ENCODE results near the gene ADCK1.
"Not testable (repeated sequence)": the region's sequence is repeated elsewhere in the genome, so short reads cannot be mapped to it uniquely, and the experiment has no call there.

Gene ADCK1

DNA sequence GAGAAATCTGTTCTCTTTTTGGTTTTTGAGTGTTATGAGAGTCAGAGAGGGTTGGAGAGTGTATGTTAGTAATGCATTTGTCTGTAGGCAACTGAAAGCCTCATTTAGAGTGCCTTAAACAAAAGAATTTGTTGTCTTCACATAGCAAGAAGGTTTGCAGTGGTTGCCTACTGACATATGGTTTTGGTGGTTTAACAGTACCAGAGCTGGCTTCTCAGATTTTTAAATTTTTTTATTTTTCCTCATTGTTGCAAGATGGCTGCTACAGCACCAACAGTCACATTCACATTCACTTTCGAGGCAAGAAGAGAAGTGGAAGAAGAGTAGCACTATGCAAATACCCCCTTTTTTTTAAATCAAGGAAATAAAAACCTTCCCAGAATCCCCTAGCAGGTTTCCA is 106.5 kb downstream of the ADCK1 start:
- DNase-seq = no peak

DNA sequence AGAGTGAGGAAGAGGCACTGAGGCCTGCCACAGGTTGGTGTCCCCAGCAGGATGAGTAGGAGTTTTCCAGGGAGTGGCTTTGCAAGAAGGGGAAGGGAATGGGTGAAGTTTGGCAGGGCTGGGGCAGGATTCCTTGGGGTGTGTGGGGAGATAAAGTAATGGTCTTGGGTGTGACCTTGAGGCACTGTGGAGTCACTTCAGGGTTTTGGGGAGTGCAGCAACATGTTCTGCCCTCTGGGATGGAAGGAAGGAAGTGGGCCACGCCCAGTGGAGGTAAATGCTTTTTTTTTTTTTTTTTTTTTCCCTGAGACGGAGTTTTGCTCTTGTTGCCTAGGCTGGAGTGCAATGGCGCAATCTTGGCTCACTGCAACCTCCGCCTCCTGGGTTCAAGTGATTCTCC is 108.9 kb downstream of the ADCK1 start:
- DNase-seq = no peak

DNA sequence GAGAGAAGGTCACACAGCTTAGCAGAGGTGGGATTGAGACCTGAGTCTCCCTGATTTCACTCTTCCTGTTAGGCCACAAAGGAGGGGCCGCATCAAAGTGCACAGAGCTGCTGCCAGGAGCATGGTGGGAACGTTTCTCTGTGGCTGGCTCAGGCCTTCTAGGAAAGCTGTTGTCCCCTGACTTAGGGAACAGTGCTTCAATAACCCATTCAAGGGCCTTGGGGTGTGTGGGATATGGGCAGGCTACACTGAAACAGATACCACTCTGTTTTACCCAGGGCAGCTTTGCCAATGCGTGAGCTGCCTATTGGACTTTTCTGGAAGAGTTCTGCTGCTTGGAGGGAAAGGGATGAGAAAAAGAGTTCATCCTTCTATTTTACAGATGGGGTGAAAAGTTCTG is 110.0 kb downstream of the ADCK1 start:
- no peak for DNase-seq

DNA sequence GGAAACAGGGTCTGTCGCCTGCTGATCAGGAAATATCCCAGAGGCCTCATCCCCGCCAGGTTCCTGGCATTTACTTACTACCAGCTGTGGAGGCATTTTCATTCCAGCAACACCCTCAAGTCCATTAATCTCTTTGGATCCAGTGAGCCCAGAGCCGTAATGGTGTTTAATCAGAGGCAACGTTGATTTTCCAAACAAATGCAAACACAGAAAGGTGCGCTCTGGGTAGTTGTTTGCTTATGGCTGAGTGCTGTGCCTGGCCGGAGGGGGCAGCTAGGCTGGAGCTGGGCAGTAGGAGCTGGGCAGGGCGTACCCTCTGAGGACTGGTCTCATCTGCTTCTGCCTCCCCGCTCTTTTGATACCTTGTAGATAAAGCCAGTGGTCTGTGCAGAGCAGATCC is 110.6 kb downstream of the ADCK1 start:
- no peak for DNase-seq

DNA sequence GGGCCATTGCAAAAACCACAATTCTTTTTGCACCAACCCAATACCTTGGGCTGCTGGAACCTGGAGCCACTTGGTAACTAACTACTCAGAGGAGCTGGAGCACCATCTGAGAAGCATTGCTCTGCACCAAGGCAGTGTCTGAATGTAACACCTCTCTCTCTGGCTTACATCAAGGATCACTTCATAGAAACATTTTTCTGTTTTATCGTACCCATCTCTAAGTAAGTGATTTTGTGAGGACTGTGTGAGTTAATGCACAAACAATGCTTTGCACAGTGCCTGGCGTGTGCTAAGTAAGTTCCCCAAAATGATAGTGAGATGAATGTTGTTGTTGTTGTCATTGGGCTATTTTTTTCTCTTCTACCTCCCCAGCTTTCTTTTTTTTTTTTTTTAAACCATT is 111.4 kb downstream of the ADCK1 start:
- no peak for DNase-seq

DNA sequence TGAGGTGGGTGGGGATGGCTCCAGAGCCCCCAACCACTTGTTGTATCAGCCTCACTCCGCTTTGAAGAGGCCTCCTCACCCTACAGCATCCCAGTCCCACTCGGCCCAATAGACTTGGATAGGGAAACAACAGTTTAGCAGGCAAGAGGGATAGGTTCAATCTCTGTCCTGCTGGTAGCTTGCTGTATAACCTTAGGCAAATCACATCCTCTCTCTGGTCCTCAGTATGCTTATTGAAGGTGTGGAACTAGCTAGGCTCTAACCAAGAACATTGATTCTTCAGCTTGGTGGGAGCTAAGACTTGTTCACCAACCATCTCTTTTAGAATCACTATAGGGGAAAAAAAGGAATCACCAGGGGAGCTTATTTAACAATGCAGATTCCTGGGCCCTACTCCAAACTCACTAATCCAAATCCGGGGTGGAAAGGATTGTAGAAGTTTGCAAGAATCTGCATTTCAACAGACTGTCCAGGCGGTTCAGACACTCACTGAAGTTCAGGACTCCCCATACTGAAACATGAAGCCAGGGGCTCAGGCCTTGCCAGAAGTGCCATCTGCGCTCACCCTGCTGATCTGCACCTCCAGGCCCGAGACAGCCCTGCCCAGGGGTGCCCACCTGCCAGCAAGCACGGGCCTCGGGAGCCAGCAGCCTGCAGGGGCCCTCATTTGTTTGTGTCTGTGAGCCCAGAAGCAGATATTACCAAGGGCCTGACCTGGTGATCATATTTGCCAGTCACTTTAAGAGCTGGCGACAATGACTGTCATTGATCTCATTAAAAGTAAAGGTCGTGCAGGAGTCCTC is 113.0 kb downstream of the ADCK1 start:
- no peak for DNase-seq

DNA sequence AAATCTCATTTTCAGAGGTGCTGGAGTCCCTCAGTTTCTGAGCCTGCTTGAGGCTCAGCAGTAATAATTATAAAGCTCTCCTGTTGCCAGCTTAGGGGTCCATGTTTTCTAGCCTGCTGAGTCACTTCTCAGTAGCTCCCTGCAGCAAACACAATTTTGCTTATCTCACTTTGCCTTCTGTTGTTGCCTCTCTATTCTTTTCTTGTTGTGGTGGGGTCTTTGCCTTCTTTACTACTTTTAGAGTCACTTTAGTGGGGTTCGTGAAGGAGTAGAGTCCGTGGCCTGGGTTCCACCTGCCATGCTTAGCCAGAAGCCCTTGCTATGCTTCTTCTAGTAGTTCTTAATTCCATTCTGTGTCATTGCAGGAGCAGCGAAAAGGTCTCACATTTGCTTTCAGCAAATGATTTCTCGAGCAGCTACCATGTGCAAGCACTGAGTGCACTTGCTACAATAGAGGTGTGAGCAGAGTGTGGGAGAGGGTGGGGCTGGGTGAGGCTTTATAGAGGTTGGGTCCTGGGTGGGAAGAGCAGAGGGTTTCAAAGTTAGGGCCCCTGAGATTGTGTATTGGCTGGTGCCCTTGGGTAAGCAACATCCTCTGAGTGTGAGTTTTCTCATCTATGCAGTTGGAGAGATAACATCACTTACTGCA is 114.3 kb downstream of the ADCK1 start:
- DNase-seq = no peak

DNA sequence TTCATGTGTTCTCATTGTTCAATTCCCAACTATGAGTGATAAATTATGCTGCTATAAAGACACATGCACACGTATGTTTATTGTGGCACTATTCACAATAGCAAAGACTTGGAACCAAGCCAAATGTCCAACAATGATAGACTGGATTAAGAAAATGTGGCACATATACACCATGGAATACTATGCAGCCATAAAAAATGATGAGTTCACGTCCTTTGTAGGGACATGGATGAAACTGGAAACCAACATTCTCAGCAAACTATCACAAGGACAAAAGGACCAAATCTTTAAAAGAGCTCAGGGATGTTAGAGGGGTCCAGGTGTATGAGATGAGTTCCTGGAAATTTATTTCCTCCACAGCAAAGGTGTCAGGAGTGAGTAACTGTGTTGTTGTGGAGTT is 115.5 kb downstream of the ADCK1 start:
- not testable (repeated sequence) for DNase-seq

DNA sequence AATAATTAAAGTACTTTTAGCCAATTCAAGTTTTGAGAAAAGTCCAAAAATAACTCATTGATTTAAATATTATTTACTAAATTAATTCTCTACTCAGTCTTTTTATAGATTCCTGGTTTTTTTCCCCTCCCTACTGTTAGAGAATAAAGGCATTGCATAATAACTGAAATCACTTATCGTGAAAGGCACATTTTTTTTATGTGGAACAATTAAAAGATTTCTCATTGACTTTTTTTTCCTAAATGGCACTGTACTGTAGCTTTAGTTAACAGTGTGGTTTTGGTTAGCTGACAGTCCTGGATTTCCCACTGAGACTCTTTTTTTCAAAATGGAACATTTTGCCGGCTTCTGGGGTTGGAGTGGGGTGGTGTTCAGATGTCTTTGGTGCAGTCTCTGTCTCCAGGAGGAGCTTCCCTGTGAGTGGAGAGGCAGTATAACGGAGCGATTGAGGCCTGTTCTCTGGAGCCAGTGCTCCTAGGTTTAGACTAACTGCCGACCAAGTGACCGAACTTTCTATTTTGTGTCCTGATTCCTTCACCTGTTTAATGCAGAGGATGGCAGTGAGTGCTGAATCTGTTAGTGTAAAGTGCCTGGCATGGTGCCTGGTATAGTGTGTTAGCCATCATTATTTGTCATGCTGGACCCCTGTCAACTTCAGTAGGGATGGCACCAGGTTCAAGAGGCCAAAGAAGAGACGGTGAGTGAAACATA is 117.7 kb downstream of the ADCK1 start:
- DNase-seq = no peak

DNA sequence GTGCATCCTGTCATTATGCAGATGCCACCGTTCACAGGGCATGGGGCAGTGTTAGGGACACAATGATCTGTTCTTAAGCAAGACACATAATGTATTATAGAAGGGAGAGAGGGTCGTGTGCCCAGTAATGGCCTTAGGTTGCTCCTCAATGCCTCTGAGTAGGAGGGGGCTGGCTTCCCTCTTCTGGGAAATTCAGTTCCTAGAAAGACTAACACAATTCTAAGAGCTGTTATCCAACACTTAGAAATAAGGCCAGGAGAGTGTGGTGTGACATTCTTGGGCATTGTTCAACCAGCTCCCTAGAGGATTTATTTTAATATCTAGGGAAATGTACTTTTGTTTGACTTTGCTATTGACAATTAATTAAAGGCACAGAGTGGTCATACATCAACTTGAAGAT is 118.5 kb downstream of the ADCK1 start:
- no peak for DNase-seq

DNA sequence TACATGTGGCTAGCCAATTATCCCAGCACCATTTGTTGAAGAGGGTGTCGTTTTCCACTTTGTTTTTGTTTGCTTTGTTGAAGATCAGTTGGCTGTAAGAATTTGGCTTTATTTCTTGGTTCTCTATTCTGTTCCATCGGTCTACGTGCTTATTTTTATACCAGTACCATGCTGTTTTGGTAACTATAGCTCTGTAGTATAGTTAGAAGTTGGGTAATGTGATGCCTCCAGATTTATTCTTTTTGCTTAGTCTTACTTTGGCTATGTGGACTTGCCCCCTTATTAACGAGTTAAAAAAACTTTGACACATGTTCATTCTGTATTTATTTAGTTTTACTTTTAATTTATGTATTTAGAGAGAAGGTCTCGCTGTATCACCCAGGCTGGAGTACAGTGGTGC is 120.4 kb downstream of the ADCK1 start:
- DNase-seq = no peak

DNA sequence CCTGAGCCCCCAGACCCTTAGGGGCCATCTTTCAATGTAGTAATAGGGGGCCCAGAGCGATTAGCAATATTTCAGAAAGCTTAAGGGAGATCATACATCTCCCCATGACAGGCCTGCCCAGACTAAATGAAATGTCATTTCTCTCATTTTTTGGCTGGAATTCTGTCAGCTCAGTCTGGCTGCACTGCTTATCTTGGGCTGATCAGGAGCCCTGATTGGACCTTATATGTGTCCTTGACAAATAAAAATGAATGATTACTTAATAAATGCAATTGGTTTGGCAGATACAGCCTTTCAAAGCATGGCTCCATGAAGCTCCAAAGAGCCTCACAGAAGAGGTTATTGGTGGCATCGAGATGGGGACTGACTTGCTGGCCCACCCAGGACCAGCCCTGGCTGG is 121.9 kb downstream of the ADCK1 start:
- no peak for DNase-seq

DNA sequence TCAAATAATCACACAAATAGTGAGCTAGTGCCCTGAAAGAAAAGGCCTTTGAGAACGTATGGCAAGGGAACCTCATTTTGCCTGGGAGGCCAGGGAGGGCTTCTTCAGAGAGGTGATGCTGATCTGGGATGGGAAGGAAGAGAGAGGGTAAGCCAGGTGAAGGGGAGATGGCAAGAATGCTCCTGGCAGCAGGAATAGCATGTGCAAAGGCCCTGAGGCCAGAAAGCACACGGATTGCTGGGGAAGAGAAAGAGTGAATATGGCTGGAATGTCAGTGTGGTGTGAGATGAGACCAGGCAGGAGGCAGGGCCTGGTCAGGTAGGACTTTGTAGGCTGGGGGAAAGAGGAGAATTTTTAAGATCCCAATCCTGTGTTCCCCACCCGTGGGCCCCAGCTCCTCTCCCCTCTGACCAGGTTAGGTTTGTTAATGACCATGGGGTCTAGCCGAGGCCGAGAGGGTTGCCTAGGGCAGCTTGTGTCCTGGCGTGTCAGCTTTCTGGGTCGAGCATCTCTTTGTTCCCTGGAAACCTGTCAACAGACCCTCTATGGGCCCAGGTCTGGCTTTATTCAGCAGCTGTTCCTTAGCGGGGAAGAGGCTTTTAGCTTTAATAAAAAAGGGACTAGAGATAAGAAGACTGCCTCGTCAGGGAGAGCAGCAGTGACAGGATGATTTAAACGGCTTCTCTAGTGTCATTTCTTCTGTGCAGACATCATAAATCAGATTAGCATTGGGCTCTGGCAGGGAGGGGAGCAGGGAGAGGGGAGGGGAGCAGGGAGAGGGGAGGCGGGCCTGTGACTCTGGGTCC is 123.4 kb downstream of the ADCK1 start:
- no peak for DNase-seq

DNA sequence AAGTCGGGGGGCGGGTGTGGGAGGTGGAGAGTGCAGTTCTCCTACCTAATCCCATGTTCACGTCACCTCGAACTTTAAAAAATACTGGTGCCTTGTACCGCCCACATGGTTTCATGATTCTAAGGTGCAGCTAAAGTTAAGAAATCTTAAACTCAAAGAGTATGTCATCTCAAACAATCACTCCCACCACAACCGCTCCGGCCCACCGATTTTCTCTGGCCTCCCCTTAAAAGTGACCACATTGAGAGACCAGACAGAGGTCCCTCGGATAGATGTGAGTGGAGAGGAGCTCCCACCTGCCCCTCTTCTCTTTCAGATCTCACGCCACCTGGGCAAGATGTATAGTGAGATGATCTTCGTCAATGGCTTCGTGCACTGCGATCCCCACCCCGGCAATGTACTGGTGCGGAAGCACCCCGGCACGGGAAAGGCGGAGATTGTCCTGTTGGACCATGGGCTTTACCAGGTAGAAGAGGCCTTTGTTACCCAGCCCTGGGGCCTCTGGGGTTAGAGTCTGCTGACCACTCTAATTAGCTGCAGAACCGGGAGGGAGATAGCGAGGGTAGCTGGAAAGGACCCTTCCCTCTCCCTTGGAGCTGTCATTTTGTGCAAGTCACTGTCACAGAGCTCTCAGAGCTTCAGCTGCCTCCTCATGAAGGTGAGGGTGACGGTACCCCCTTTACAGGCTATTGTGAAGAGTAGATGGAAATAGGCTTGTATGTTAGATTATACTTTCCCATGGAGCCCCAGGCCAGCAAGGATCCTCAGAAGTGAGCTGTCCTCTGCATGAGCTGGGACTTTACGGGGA is 124.4 kb downstream of the ADCK1 start:
- no peak for DNase-seq

DNA sequence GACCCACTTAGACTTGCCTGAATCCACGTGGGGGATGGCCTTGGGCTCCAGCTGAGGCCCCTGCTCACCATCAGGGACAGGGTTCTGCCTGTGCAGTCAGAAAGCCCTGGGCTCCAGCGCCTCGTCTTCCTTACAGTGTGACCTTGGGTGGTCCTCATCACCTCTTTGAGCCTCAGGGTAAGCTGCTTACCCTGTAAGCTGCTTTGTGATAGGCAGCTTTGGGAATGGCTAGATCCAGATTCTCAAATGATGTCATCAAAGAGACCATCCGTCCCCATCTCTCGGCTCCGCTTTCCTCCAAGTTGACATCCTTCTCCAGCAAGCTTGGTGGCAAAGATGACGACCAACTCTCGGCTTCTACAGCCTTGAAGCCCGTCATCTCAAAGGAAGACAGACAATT is 127.0 kb downstream of the ADCK1 start:
- DNase-seq = no peak

DNA sequence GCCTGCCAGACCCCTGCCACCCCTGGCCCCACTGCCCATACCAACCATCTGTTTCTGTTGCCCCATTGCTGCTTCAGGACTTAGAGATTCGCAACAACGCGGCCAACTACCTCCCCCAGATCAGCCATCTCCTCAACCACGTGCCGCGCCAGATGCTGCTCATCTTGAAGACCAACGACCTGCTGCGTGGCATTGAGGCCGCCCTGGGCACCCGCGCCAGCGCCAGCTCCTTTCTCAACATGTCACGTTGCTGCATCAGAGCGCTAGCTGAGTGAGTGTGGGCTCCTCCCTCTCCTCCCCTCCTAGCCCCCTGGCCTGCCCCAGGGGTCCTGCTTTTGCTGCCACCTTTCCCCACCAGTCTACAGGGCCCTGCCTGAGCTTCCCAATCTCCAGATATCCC is 131.5 kb downstream of the ADCK1 start:
- no peak for DNase-seq

DNA sequence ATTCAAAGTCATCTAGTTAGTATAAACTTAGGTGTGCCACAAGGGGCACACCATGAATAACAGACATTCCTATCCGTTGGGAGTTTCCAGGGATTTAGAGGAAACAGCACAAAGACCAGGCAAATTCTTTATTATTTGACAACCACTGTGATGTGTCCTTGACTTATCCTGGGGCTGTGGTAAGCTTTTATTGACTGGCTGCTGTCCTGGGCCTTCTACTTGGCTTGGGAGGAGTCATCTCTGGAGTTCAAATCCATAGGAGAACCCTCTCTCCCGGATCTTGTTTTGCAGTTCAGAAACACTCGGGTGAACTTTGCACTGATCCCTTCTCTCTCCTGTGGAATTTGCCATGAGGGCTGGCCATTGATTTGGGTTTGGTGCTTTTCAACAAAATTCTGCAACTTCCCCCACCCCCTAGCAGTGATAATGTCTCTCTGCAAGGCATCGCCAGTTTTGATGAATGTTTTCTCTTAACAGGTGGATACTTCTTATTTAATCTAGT is 136.3 kb downstream of the ADCK1 start:
- DNase-seq = no peak

DNA sequence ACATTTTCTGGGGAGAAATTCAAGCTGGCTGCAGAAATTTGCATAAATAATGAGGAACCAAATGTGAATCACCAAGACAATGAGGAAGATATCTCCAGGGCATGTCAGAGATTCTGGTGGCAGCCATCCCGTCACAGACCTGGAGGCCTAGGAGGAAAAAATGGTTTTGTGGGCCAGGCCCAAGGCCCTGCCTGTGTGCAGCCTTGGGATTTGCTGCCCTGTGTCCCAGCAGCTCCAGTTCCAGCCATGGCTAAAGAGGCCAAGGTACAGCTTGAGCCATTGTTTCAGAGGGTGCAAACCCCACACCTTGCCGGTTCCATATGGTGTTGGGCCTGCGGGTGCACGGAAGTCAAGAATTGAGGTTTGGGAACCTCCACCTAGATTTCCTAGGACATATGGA is 147.5 kb downstream of the ADCK1 start:
- no peak for DNase-seq

DNA sequence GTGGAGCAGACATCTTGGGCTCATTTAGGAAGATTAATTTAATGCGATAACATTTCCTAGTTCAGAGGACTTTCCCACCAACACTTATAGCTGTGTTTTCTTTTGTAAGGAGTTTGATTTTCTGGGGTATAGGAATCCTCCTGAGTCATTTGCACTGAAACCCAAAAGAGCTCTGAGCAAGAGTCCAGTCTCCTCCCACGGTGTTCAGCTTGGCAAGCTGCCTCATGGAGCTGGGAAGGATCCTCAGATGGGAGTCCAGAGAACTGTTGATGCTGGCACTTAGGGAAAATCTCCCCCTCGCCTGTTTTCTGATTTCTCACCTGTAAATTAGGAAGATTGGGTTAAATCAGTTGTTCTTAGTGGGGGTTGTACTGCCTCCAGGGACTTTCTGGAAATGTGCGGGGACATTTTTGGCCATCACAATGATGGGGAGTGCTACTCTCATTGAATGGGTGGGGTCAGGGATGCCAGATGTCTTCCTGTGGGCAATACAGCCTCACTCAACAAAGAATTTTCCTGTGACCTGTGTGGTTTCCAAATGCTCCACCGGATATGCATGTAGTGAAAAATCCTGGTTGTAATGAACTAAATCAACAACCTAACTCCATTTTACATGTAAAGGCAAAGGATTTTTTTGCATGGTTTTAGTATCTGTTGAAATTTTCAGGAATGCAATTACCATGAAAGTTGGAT is 150.6 kb downstream of the ADCK1 start:
- DNase-seq = no peak

DNA sequence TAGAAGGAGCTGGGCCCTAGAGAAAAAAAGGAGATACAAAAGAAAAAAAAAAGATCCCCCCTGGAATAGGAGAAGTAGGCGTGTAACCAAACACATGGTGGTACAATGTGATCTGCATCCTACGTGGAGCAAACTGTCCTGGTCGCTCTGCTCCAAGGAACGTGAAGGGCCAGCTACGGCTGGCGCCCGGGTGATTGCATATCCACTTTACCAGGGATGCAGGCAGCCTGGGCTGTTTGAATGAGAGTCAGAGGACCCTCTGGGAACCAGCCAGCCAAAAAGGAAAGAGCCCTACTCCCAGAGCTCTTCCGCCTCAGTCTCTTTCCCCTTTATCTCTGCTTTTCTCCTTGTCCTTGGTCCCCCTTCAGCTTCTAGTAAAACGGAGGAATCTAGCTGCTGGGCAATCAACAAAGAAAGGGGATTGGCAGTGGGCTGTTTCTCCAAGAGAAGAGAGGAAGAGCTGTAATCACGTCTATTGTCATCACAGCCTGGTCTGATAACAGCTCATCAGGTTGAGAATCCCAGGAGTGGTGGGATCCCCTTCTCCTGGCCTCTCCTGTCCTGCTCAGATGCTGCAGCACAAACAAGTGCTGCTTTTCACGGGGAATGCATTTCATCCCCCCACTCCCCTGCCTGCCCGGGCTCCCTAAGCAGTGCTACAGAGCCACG is 156.0 kb downstream of the ADCK1 start:
- no peak for DNase-seq

DNA sequence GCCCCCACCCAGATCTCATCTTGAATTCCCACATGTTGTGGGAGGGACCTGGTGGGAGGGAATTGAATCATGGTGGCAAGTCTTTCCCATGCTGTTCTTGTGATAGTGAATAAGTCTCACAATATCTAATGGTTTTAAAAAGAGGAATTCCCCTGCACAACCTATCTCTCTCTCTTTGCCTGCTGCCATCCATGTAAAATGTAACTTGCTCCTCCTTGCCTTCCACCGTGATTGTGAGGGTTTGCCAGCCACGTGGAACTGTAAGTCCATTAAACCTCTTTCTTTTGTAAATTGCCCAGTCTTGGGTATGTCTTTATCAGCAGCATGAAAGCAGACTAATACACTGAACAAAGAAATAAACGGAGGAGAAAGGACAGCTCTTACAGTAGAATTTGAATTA is 159.8 kb downstream of the ADCK1 start:
- not testable (repeated sequence) for DNase-seq
